PC-3 (cell line): Measurements from ENCODE around the gene ITGB1.

ENCODE experiments used
- CTCF ChIP-seq: fragments of 300-600 bp; sonication (generic); conservative IDR thresholded peaks from 2 replicates; pipeline ENCODE4 v1.5.1; 2017; ENCODE audit warnings: antibody characterized with exemption, low read depth, mild to moderate bottlenecking, low read length
- EZH2 ChIP-seq: fragments of 300-600 bp; sonication (generic); IDR thresholded peaks from one replicate; pipeline ENCODE4 v1.6.1; 2017; ENCODE audit warnings: antibody characterized with exemption, mild to moderate bottlenecking, low read length; ENCODE audit not compliant: unreplicated experiment

- TF ChIP-seq CTCF (no peak), EZH2 (no peak)
Observed at GRCh38 chr10:32938554-32939061, 19.4 kb downstream of the ITGB1 start.
